Right atrium auricular region (tissue), 2 donors: Measurements from ENCODE around the gene PRKCA. TPM values are rescaled to one million over a fixed set of nuclear protein-coding genes. Genes with fewer than 3 reads are reported as not detected.

Experiments used
- DNase-seq: peaks from one replicate; pipeline ENCODE4 v3.0.0-alpha.2; 2019; ENCODE audit warnings: low spot score
- H3K27ac ChIP-seq, 2 donors: fragments of 200-600 bp; sonication (generic); 1 replicate in 1 of 2; 2 replicates in 1 of 2; pipeline ENCODE4 v1.5.1; 2016 to 2019
- H3K27me3 ChIP-seq, 2 donors: fragments of 200-600 bp; sonication (generic); one replicate each; pipeline versions ENCODE4 v1.5.1 to v1.6.0; 2017 to 2019
- H3K36me3 ChIP-seq: fragments of 200-600 bp; sonication (generic); one replicate; pipeline ENCODE4 v1.5.1; 2016
- H3K4me1 ChIP-seq, 2 donors: fragments of 200-600 bp; sonication (generic); one replicate each; pipeline versions ENCODE4 v1.5.1 to v1.6.0; 2017 to 2019
- H3K4me3 ChIP-seq, 2 donors: fragments of 200-600 bp; sonication (generic); 1 replicate in 1 of 2; 2 replicates in 1 of 2; pipeline ENCODE4 v1.5.1; 2017 to 2019; ENCODE audit warnings: mild to moderate bottlenecking in 1 of 2, moderate library complexity in 1 of 2
- H3K9me3 ChIP-seq, 2 donors: fragments of 200-600 bp; sonication (generic); one replicate each; pipeline ENCODE4 v1.5.1; 2019
- CTCF ChIP-seq, 2 donors: fragments of 200-600 bp; sonication (generic); IDR thresholded peaks; one replicate each; pipeline ENCODE4 v1.5.1; 2019; ENCODE audit warnings: antibody characterized with exemption in 2 of 2
- total RNA-seq, 2 donors: library from RNA; depleted of rRNA; stranded (reverse); fragments of >200 nt; gene quantifications; one replicate each; pipeline ENCODE4 v1.1.0, GENCODE V29; 2016

PRKCA gene
- total RNA-seq, 2 donors from 2014 or later, result 6.4 to 6.6 TPM

DNA sequence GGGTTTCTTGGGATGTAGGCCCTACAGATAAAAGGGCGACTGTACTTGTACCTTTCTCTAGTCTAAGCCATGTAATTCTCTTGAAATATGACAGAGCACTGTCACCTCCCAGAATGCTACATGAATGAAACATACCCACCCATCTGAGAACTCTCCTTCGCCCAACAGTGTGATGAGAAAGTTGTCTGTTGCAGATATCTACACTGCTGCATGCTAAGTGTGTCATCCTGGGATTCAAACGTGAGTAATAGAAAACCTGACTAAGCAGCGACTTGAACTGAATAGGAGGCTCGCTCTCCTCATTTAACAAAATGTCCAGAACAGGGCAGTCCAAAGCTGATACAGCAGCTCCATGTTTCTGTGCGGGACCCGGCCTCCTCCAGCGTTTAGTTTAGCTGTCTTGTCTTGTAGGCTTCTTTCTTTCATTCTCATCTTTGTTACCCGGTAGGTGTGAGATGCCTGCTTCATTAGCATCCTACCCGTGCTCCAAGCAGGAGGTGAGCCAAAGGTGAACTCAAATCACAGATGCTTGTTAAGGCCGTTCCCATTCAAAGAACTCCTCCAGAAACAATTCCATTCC lies 211.9 kb downstream of the PRKCA start:
- no peak for TF ChIP-seq CTCF (IDR thresholded peaks at IDR 0.05)
- no peaks in the 10 kb centered on the region for H3K9me3 ChIP-seq
- DNase-seq, result no peak
- no peak overlapping the region for H3K4me3 ChIP-seq
- no peaks in the 10 kb centered on the region for H3K27me3 ChIP-seq
- H3K27ac ChIP-seq, result no peak overlapping the region
- no peaks in the 10 kb centered on the region for H3K36me3 ChIP-seq
- no peaks in the 10 kb centered on the region for H3K4me1 ChIP-seq

DNA sequence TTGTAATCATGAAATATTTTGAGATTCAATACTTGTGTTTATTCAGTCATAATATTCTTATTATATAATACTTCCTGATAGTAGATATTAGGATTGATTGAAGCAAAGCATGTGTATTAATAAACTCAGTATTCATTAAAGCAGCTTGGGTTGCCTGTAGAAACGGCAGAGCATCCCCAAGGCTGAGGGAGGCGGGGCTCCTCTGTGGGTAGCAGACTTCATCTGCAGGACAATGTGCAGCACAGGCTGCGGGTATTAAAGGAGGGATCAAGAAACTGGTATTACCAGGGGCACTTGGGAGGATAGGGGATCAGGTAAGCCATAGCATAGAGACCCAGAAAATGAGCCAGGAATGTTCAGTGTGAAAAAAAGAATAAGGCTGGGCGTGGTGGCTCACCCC lies 213.6 kb downstream of the PRKCA start:
- Histone ChIP-seq H3K9me3 (no peaks in the 10 kb centered on the region), H3K36me3 (no peaks in the 10 kb centered on the region), H3K4me1 (no peaks in the 10 kb centered on the region), H3K4me3 (no peak overlapping the region), H3K27ac (no peak overlapping the region), H3K27me3 (no peaks in the 10 kb centered on the region)
- DNase-seq, result no peak
- TF ChIP-seq CTCF (IDR thresholded peaks at IDR 0.05), result no peak

- Histone ChIP-seq H3K4me3 (no peak overlapping the region), H3K27me3 (no peaks in the 10 kb centered on the region), H3K9me3 (no peaks in the 10 kb centered on the region), H3K27ac (no peak overlapping the region), H3K36me3 (no peaks in the 10 kb centered on the region), H3K4me1 (no peaks in the 10 kb centered on the region)
- DNase-seq, result no peak
- TF ChIP-seq CTCF (IDR thresholded peaks at IDR 0.05), result no peak
These were observed 215.1 kb downstream of the PRKCA start for GRCh38 chr17:66517336-66518009.

DNA sequence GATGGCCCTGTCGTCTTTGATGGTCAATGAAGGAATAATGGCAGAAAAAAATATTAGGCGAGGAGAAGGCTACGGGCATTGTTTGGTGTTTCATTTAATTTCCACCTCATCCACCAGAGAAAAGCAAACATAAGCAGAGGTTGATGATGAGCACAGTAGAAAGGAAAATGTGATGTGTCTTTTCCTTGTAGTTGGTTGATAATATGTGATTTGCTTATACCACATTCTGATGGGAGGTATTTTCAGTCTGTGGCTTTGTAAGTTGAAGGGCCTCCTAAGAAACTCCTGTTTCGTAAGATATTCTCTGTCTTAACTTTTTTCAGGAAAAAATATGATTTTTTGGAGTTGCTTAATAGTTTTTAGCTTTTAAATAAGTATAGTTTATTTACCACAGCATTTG lies 215.7 kb downstream of the PRKCA start:
- Histone ChIP-seq H3K27me3 (no peaks in the 10 kb centered on the region), H3K9me3 (no peaks in the 10 kb centered on the region), H3K4me1 (no peaks in the 10 kb centered on the region), H3K4me3 (no peak overlapping the region), H3K36me3 (no peaks in the 10 kb centered on the region), H3K27ac (no peak overlapping the region)
- no peak for DNase-seq
- no peak for TF ChIP-seq CTCF (IDR thresholded peaks at IDR 0.05)

GRCh38 chr17:66518677-66519076 lies 216.3 kb downstream of the PRKCA start:
- H3K27ac ChIP-seq, result no peak overlapping the region
- no peaks in the 10 kb centered on the region for H3K36me3 ChIP-seq
- H3K27me3 ChIP-seq, result no peaks in the 10 kb centered on the region
- H3K9me3 ChIP-seq, result no peaks in the 10 kb centered on the region
- H3K4me1 ChIP-seq, result no peaks in the 10 kb centered on the region
- H3K4me3 ChIP-seq, result no peak overlapping the region
- no peak for DNase-seq
- TF ChIP-seq CTCF (IDR thresholded peaks at IDR 0.05), result no peak

- no peak for TF ChIP-seq CTCF (IDR thresholded peaks at IDR 0.05)
- H3K36me3 ChIP-seq, result no peaks in the 10 kb centered on the region
- no peak for DNase-seq
- H3K4me3 ChIP-seq, result no peak overlapping the region
- no peaks in the 10 kb centered on the region for H3K9me3 ChIP-seq
- no peaks in the 10 kb centered on the region for H3K4me1 ChIP-seq
- H3K27me3 ChIP-seq, result no peaks in the 10 kb centered on the region
- no peak overlapping the region for H3K27ac ChIP-seq
These were observed 216.7 kb downstream of the PRKCA start for GRCh38 chr17:66519154-66519553.
